DMS153 treated with DMSO at 0.1 percent for 48 hours (cell line): ENCODE data around the gene OPALIN.

ENCODE experiments used
- DNase-seq: peaks from one replicate; lab custom pipeline; 2025; ENCODE audit not compliant: unreplicated experiment; lab: John Stamatoyannopoulos, UW

The OPALIN gene

DNA sequence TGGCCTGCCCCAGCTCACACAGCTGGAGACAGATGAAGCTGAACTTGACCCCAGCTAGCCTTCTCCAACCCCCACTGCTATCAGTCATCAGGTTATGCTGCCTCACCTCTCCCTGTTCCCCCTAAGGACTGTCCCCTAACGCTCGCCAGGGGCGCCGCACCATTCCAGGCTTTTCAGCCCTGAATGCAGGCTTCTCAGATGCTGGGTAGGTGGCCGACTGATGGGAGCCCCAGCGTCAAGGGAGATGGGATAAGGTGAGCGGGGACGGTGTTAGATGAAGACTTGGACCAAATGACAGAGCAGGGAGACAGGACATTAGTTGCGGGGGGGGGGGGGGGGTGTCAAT is 15.8 kb upstream of the OPALIN start:
- DNase-seq, result no peak

DNA sequence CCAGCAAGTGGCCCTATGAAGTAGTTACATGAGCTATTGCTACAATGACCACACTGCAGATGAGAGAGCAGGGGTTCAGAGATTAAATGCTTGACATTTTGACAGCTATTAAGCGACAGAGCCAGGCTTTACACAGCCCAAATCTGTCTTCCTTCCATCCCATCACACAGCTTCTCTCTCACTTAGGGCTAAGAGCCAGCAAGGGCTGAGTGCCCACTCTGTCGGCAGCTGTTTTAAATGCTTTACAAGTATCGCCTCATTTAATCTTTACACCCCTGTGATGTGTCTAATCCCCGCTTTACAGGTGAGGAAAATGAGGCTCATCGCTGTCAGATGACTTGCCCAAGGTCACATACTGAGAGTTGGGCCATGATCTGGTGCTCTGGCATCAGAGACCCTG is 15.2 kb upstream of the OPALIN start:
- DNase-seq, result no peak

DNA sequence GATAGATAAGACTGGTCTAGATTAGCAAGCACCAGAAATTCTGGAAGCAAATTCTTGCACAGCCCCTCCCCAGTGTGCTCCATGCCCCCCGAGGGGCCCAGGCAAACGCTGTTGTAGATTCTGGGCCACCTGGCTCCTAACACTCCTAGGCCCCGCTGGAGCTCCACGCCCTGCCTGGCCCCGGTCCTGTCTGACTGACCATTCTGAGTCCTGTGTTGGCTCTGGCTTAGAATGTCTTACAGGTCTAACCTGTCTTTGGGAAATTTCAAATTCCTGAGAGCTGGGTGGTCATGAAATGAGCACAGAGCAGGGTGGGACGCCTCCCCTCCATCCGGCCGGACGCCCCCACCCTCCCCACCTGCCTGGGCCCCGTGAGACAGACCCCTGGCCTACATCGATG is 12.6 kb upstream of the OPALIN start:
- no peak for DNase-seq

DNA sequence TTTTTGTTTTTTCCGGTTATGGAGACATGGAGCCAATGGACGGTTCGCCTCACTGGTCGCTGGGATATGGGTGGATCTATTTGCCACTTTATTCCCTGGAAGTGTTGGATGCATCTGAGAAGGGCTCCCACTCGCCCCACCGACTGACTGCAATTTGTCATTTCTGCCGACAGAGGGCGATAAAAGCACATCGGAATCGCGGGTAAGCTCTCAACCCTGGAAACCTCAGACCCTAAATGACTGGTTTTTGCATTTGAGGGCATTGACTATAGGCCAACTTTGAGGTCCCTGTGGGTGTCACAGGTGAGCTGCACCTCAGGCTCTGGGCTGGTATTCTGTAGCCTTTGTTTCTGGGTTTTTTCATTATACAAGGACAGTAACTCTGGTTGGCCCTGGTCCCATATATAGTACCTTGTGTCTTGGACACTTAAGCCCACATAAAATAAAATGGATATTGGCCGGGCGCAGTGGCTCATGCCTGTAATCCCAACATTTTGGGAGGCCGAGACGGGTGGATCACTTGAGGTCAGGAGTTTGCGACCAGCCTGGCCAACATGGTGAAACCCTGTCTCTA is 11.9 kb upstream of the OPALIN start:
- peak; percentile 22 for DNase-seq

DNA sequence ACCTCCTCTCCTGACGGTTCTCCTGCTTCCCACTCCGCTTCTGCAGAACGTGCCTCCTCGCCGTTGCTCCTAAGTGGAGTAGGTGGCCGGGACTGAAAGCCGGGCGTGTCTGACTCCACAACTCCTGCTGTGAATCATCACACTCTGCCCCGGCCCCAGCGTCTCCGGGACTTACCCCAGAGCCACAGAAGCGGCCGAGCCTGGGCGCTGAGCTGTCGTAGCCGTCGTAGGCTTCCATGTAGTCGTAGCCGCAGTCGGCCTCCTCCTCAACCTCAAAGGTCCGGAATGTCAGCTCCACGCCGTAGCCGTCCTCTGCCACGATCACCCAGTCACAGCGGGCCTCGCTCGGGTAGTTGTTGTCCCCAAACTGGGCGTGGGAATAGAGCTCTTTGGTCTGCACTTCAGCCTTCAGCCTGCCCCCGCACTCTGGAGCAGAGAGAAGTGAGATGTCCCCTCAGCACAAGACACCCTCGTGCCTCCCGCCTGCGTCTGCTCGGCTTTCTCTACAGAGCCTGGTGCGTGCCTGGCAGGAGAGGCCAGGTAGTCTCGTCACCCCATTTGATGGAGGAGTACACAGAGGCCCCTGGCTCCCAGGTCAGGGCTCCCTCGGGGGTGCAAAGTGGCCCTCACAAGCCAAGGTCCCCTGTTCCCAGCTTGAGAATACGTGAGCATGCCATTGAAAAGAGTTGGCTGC is 11.2 kb upstream of the OPALIN start:
- no peak for DNase-seq

DNA sequence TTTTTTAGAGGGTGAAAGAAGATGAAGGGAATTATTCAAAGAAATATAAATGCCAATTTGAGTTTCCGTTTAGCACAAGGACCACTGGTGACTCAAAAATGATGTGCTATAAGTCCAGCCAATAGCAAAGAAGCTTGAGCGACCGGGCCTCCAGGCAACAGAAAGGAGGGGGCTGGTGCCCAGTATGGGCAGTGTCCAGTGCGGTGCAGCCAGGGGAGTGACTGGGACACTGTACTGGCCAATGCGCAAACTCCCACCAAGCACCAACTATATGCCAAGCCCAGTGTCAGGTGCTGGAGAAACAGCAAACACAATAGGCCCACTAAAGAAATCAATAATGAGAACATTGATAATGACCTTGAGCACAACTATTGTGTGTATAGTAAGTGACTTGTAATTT is 10.2 kb upstream of the OPALIN start:
- DNase-seq, result no peak

DNA sequence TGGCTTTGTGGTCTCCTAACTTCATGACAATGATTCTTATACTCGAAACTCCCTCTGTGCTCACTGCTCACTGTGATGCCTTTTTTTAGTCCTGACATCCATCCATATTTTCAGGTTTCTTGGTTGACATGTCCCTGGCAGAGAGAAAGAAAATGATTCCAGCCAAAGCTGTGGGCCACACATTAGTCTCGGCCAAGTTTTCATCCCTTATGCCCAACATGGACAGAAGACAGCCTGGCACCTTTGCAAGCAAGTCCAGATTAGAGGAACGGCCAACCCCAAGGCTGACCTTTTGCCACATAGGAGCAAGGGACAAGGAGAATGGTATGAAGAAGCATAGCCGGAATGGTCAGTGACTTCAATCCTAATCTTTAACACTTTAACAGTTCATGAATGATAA is 8.7 kb upstream of the OPALIN start:
- DNase-seq, result no peak

DNA sequence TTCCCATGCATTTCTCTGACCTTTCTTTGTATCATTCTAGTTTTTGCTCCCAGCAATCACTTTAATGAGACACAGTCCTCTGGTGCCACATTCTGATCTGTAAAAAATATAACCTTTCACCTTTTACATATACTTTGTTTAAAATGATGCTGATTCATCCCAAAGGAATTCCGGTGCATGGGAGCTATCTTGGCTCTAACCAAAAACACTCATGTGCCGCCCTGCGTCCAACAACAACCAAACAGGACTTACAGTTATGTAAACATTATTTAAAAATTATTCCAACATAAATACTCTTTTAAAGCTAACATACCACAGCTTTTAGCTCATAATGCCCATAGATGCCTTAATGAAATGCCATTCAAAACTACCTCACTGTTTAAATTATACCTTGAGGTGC is 7.7 kb upstream of the OPALIN start:
- no peak for DNase-seq

DNA sequence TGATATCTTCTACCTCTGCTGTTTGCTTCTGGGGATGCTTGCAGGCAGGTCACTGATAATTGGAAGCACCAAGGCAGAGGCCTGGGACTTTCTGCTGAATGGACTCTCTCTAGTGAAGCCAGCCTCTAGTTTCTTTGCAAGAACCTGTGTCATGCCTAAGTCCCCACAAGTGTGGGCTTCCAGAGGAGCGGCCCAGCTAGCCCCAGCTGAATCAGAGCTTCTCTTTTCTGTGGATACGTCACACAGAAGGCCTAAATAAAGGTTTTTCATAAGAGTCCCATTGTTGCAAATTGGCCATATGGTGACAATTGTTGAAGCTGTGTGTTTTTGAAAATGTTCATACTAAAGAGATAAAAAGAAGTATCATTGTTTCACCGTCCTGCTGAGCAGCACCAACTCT is 6.8 kb upstream of the OPALIN start:
- DNase-seq, result no peak

DNA sequence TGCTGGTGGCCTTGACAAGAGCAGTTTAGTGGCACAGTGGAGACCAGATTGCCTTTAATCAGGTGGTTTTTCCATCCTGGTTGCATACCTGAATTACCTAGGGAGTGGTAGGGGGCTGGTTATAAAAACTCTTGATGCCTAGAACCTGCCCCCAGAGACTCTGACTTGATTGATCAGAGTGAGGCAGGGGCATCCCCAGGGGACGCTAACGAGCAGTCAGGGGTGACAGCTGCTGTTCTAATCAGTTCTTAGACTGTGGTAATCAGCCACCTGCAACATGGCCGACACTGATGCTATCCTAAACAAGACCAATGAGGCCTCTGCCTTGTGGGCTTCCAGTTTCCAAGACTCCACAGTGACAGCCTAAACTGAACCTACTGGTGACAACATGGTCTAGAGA is 2.0 kb upstream of the OPALIN start:
- DNase-seq, result no peak

DNA sequence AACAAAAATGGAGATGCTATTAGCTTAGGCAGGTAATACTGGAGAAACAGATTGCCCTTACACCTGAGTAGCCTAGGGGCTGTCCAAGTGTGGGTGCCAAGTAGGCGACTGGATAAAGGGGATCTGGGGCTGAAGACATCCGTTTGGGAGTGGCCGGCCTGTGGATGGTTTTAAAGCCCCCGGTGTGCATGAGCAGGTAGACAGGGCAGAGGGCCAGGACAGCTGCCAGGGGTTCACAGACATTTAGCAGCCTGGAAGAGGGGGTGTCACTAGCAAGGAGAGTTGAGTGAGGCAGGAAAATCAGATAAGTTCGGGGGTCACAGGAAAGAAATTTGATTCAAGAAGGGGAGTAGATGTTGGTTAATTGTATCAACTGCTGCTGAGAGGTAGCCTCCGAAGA is 1.5 kb upstream of the OPALIN start:
- no peak for DNase-seq

DNA sequence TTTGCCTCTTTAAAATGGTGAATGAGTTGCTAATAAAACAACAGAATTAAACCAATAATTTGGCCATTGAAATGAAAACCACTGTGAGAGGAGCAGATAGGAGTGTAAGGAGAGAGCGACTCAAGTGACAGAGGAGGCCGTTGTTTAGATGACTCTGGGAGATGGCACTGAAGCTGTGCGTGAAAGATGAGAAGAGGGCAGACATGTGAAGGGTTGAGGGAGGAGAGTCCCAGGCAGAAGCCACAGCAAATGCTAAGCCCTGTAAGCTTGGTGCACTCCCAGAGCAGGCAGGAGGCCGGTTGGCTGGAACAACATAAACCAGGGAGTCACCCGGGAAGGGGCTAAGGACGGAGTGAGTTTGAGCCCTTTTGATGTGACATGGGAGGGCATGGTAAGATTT is 814 bp upstream of the OPALIN start:
- no peak for DNase-seq

DNA sequence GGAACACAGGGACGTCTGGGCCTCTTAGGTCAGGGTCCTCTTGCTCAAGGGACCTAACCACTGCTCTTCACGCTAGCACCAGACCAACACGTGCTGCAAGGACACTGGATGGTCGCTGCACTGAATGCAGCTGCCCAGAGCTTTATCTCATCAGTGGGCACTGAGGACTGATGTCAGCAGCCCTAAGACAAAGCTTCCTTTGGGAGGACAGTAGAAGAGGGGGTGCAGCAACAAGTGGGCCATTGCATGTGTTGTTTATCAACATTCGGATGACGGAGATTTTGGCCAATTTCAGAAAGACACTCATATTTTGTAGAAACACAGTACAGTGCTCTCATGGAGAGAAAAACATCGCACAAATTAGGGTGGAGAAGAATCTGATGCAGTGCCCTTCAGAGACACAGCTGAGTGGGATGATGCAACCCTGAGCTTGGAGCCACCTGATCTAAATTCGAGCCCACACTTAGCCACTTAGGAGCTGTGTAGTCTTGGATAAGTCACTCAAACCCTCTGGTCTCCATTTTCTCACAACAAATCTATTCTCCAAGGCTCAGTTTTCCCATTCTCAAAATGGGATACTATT is 1.7 kb downstream of the OPALIN start:
- no peak for DNase-seq

DNA sequence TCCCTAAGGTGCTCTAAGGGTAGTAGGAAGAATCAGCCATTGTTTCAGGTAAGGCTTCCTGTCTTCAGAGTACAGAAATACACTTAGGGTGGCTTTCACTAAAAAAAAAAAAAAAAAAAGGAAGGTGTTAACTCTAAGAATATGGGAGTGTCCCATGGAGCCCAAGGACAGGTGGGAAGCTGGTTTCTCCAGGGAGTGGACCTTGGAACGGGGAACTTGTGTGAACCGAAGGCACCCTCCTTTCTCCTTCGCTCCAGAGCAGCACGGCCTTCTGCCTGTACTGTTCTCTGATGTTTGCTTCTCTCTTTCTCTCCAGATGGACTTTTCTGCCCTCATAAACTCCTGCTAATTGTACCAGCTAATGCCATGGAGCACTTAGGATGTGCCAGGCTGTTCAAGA is 6.2 kb downstream of the OPALIN start:
- DNase-seq, result no peak

DNA sequence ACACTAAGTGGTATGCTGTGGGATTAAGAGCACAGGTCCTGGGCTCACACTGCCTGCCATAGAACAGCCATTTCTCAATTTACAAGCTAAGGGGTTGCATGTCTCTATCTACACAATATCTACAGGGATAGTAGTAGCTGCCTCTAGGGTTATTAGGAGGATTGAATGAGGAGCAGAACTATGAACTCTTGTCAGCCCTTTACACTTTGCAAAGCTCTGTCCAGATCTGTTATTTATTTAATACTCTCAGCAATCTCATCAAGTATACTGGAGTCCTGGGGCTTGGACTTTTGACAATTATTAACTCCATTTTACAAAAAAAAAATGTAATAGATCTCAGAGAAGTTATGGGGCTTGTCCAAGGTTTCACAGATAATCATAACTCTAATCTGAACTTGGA is 6.8 kb downstream of the OPALIN start:
- no peak for DNase-seq

DNA sequence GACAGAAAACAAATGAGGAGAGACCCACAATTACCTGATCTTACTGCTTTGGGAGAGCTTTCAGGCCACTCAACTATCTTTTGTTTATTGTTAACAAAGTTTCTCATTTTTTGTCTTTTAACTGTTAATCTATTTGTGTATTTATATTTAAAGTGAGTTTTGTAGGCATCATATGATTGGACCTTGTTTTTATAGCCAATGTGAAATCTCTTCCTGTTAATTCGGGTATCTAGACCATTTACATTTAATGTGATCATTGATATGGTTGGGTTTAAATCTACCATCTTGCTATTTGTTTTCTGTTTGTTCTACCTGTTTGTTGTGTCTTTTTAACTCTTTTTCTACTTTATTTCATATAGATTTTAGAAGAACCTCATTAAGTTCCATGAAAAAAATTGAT is 12.5 kb downstream of the OPALIN start:
- no peak for DNase-seq

DNA sequence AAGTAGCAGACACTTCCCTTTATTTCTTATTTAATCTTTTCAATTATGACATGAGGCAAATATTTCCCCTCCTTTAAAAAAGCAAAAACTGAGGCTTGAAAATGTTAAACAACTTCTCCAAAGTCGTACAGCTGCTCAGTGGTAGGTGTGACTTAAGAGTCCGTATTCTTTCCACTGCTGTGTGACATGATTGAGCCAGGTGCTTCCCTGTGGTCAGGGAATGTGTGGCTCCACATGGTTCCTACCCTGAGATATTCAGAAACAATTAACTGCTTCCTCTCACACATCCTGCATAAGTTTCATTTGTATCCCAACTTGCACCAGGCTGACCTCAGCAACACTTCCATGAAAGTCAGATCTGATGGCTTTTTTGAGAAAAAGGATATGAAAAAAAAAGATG is 13.6 kb downstream of the OPALIN start:
- no peak for DNase-seq

DNA sequence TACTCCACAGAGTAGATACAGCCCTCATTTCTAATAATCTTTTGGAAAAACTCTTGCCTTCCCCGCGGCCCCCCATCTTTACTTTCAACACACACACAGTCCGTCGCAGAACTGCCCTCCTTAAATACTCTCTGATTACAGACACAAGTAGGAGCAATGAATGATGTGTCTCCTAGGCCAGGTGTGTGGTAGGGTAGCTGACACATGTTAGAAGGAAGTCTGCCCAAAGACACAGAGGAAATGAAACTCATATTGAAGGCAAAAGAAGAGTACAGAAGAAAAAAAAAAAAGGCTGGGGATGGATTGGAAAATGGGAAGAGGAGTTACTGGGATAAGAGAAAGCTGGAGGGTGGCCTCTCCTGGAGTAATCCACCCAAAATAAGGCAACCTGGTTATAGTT is 14.6 kb downstream of the OPALIN start:
- DNase-seq, result no peak

DNA sequence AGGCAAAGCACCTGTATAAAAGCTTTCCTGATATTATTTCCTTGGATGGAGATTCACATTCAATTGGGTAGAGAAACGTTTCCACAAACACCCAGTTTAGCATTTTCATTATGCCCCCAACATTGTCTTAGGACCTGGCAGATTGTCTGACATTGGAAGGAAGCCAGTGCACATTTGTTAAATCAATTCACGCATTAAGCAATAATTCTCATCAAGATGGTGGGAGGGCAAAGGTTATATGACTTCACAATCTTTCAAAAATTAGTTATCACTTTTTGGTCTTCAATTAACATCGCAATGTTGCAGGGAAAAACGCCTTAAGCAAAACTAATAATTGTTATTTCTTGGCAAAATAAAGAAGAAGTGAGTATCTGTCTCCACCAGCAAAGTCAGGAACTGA is 16.4 kb downstream of the OPALIN start:
- no peak for DNase-seq

DNA sequence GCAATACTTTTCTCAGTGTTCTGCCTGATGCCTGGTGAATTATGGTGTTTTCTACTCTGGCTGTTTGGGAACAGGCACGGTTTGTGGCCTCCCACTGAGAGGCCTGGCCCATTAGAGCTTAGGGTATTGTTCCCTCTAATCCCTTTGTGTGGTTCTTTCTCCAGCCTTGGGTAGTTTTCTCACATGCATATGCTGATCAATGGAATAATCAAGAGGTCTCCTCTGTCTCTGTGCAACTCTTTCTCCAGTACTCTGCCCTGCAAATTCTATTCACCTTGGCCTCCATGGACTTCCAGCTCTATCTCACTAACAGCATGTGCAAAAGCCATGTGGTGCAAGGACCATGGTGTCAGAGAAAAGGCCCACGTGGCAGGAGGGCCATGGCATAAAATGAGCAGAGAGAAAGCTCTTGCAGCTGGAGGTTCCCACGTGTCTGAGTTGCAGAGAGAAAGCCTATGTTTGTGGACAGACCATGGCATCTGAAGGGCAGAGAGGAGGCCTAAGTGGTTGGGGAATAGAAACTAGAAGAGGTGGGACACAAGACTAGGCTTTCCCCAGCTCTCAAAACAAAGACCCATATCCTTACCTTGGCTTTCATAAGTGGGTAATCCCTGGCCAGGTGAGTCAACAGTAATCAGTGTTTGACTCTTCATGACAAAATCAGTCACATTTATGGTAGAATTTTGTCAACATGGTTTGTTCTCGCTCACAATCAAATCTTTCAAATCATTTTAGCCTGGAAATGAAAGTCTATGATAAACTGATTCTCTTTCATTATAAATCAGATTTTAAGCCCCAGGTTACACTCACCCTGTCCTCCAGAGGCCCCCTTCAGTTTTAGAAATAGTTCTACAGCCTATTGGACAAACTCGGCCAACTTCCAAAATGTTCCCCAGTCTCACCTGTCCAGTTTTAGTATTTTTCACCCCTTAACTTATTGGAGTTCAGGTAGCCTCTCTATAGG is 17.3 kb downstream of the OPALIN start:
- DNase-seq, result no peak

DNA sequence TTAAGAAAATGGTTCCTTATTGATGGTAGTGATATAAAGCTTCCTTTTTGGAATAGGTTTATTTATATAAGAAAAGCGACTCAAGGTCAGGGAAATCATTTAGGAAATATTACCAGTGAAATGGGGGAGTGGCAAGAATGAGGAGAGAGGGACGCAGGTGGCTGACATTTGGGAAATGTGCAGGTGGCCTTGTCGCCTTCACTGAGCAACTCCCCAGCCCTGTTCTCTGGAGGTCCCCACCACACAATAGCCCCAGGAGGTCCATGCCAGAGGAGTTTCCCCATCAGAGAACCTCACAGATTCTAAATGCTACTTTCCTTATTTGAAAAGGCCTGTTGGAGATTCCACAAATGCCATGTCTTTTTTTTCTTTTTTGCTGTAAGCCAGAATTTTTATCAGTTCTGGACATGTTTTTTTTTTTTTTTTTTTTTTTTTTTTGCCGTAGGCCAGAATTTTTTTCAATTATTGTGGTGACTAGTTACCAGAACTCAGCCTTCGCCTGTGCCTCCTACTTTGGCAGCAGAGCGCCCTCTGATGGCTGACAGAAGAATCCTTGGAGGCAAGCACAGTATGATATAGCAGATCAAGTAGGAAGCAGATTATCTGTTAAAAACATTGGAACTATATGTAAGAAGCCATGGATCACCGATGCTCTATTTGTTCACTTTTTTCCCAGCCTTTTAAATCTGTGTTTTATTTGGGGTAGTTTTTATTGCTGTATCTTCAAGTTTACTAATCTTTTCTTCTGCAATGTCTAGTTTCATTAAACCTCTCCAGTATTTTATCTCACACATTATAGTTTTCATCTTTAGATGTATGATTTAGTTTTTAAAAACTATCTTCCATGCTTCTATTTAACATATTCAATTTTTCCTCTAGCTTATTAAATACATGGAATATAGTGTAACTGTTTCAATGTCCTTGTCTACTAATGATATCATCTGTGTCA is 18.6 kb downstream of the OPALIN start:
- peak; percentile 42 for DNase-seq
